GM12801 (cell line): ENCODE measurements around the gene BANK1.

ENCODE experiments used
- TF ChIP-seq, protein P1 (sequence below): IDR thresholded peaks from one replicate; pipeline ENCODE4 v1.5.1; 2011; ENCODE audit warnings: control low read depth; ENCODE audit not compliant: insufficient read length; ENCODE audit errors: extremely low read depth

BANK1 gene

GRCh38 chr4:101857176-101857575 lies 66.6 kb downstream of the BANK1 start:
- TF ChIP-seq, protein P1, sequence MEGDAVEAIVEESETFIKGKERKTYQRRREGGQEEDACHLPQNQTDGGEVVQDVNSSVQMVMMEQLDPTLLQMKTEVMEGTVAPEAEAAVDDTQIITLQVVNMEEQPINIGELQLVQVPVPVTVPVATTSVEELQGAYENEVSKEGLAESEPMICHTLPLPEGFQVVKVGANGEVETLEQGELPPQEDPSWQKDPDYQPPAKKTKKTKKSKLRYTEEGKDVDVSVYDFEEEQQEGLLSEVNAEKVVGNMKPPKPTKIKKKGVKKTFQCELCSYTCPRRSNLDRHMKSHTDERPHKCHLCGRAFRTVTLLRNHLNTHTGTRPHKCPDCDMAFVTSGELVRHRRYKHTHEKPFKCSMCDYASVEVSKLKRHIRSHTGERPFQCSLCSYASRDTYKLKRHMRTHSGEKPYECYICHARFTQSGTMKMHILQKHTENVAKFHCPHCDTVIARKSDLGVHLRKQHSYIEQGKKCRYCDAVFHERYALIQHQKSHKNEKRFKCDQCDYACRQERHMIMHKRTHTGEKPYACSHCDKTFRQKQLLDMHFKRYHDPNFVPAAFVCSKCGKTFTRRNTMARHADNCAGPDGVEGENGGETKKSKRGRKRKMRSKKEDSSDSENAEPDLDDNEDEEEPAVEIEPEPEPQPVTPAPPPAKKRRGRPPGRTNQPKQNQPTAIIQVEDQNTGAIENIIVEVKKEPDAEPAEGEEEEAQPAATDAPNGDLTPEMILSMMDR = no peak

- TF ChIP-seq, protein P1 = no peak
Measured at GRCh38 chr4:101858641-101859040, 68.1 kb downstream of the BANK1 start.

- TF ChIP-seq, protein P1 = no peak
Measured at GRCh38 chr4:101862595-101862994, 72.1 kb downstream of the BANK1 start.

DNA sequence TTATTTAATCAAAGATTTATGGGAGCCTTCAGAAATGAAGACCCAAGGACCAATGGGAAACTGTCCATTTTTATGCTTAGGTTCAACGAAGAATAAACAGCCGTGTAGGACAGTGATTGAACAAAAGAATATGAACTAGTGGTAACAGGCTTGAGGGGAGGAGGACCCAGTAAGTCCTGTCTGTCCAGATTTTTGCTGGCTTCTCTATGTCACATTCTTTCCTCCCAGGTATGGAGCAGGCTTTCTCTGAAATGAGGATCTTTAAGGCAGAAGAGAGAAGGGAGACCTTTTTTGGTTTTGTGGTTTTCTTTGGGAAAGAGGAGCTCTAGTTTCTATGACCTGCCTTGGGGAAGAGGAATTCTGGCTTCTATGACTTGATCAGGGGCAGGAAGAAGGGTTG lies 74.1 kb downstream of the BANK1 start:
- TF ChIP-seq, protein P1 = no peak

DNA sequence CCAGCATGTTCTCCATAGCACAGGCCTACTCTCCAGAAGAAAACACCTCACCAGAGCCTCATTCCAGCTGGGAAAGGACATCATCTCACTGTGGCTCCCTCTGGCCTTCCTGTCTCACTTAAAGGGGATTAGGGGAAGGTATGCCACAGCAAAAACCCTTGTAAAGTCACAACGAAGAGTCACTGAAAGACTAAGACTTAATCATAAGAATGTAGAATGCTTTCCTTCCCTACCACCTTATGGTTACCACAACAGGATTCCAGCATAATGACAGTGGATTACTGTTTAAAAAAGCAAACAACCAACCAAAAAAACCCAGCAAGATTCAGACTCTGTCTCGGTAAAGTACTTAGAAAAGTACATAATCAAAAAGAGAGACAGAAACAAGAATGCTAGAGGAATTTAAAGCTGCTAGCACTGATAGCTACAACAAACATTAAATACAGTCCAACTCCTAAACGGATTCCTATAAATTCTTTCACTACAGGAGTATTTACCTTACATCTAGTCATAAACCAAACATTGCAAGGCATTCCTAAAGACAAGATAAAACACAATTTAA lies 75.1 kb downstream of the BANK1 start:
- TF ChIP-seq, protein P1 = no peak

DNA sequence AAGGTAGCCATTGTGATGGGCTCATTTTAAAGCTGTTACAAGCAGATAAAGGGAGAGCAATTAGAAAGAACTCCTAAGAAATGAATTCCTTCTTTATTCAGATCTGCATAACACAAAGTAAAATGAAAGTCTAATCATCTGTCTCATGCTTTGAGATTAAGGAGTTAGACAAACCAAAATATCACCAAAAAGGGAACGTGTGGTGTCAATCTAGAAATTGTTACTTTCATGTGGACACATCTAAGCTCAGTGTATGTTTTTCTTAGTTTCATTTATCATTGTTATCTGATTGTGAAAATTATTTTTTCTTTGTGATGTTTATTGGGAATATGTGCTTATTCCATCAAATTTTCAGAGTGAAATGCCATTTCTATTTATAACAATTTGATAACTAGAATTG lies 80.3 kb downstream of the BANK1 start:
- TF ChIP-seq, protein P1 = no peak

GRCh38 chr4:101871962-101872676 lies 81.6 kb downstream of the BANK1 start:
- TF ChIP-seq, protein P1 = no peak
